Superior temporal gyrus (tissue), 1 donor: ENCODE data around the gene AKR1C1.
"Not testable (repeated sequence)": the region's sequence is repeated elsewhere in the genome, so short reads cannot be mapped to it uniquely, and the experiment has no call there.

Experiments used
- DNase-seq: peaks from one replicate; pipeline ENCODE4 v3.0.0-alpha.2; 2016; ENCODE audit errors: extremely low spot score

AKR1C1 gene

GRCh38 chr10:5018134-5018533 lies 54.9 kb downstream of the AKR1C1 start:
- DNase-seq: no peak

DNA sequence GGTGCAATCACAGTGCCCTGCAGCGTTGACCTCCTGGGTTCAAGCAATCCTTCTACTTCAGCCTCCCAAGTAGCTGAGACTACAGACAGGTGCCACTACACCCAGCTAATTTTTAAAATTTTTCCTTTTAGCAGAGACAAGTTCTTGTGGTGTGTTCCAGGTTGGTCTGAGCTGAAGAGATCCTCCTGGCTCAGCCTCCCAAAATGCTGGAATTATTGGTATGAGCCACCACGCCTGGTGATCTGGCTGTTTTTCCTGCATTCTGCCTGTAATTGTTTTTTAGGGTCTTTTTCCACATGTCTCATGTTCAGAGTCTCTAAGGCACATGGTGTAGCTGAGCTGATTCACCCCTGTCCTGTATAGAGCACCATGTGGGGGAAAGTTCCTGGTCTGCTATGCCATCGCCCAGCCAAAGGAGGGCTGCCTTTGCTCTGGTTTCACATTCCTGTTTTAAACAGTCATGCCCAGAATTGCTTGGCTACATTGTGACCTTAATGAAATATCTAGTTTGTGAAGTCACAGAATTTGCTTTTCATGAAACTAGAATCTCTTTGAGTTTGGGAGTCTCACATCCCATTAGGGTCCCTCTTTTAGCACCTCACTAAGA lies 55.6 kb downstream of the AKR1C1 start:
- DNase-seq: not testable (repeated sequence)

GRCh38 chr10:5019770-5020612 lies 56.8 kb downstream of the AKR1C1 start:
- not testable (repeated sequence) for DNase-seq

DNA sequence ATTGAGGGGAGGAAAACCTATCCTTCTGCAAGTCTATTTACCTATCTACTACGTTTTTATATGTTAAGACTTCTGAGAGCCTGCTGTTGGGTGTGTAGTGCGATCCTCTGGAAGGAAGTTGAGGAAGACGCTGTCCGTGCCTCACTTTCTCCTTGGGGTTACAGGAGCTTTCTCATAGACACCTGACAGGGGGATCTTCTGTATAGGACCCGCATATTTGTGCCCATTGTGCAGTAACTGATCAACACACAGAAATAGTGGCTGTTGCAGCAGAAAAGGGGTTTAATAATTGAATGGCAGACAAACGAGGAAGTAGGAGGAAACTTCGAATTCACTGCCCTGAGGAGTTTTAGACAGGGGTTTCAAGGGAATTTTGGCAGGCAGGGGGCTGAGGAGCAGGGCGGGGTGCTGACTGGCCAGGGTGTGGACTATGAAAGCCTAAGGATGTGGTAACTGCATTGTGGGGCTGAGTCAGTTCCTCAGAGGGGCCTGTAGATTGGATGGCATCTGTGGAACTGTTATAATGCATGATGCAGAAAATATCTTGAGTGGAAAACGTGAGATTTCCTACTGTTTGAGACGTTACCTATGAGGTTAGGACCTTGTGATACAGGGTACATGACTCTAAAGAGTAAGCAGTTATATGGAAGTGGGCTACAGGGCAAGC lies 58.5 kb downstream of the AKR1C1 start:
- DNase-seq: not testable (repeated sequence)

DNA sequence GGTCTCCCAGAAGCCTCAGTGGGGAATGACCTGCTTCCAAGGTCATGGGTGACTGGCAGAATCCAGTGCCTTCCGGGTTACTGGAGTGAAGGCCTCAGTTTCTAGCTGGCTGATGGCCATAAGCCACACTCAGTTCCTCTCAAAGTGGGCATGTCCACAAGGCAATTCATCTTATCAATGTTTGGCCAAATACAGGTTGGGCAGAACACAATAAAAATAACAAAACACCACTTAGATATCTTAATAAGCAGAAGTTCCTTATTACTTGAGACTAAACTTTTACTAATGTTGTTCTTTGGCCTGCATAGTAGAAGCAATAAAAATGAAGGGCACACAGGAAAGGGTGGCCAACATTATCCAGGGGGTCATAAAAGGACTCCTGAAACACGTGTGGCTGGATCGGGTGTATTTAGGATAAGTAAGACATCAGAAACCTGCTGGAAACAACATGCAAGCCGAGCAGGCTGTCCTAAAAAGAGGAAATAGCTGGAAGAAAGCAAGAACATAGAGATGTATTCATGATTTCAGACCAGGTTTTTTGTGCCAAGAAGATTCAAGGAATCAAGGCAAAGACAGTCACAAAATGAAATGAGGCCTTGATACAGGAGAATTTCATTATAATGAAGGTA lies 60.1 kb downstream of the AKR1C1 start:
- DNase-seq: no peak

DNA sequence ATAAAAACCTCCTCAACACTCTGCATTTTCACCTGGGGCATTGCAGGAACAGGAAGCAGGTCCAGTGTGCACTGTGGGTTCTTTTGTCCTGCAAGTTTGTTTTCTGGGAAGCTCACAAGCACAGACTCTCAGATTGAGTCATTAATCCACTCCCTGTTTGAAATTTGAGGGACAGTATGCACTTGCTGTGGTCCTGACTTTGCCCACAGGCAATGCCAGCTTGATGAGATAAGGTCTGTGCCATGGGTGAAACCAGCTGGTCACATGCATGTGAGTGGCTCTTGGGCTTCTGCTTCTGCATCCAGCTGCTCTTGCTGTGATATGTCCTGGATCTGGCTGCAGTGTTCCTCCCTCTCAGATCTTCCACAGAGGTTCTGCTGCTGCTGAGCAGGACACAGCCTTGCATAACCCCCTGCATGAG lies 62.3 kb downstream of the AKR1C1 start:
- DNase-seq: not testable (repeated sequence)

GRCh38 chr10:5030989-5031388 lies 67.8 kb downstream of the AKR1C1 start:
- no peak for DNase-seq

DNA sequence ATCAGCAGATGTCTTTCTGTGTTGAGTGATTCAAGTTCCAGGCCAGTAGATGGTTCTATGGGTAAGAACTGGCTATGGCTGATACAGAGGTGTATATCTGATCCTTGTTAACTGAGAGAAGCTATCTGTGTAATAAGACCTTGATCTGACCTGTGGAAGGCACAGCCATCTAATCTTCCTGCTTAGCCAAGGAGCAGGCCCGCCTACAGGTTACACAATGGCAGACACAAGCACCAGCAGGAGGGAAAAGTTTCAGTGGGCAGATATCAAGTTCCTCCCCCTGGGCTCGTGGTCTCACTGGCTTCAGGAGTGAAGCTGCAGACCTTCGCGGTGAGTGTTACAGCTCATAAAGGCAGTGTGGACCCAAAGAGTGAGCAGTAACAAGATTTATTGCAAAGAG lies 68.4 kb downstream of the AKR1C1 start:
- DNase-seq: not testable (repeated sequence)

- not testable (repeated sequence) for DNase-seq
Observed at GRCh38 chr10:5032444-5032843, 69.2 kb downstream of the AKR1C1 start.
